Immature natural killer cell (primary cell): ENCODE results near the gene ASIC2. TPM values are rescaled to one million over a fixed set of nuclear protein-coding genes. Genes with fewer than 3 reads are reported as not detected.

Experiments used
- DNase-seq, 3 donors: peaks; one replicate each; pipeline ENCODE4 v3.0.0; 2022; ENCODE audit warnings: mixed read lengths in 1 of 3
- H3K27ac Mint-ChIP-seq, 6 donors: one replicate each; pipeline ENCODE4 v1.8.0; 2020; ENCODE audit warnings: mixed read lengths in 6 of 6, mild to moderate bottlenecking in 5 of 6, inconsistent platforms in 4 of 6, moderate library complexity in 3 of 6
- H3K27me3 Mint-ChIP-seq, 3 donors: one replicate each; pipeline ENCODE4 v1.8.0; 2020 to 2021; ENCODE audit warnings: low read depth in 3 of 3, mild to moderate bottlenecking in 3 of 3, mixed read lengths in 3 of 3, moderate library complexity in 3 of 3, inconsistent platforms in 1 of 3
- H3K36me3 Mint-ChIP-seq, 3 donors: one replicate each; pipeline ENCODE4 v1.8.0; 2020; ENCODE audit warnings: mixed read lengths in 3 of 3, inconsistent platforms in 2 of 3, mild to moderate bottlenecking in 2 of 3
- H3K4me1 Mint-ChIP-seq, 2 donors: one replicate each; pipeline ENCODE4 v1.8.0; 2020; ENCODE audit warnings: inconsistent platforms in 2 of 2, mild to moderate bottlenecking in 2 of 2, mixed read lengths in 2 of 2, moderate library complexity in 1 of 2
- H3K4me3 Mint-ChIP-seq, 5 donors: one replicate each; pipeline ENCODE4 v1.8.0; 2020; ENCODE audit warnings: mild to moderate bottlenecking in 5 of 5, mixed read lengths in 5 of 5, inconsistent platforms in 3 of 5, moderate library complexity in 3 of 5
- H3K9me3 Mint-ChIP-seq, 6 donors: one replicate each; pipeline ENCODE4 v1.8.0; 2020; ENCODE audit warnings: mild to moderate bottlenecking in 6 of 6, mixed read lengths in 6 of 6, inconsistent platforms in 4 of 6, moderate library complexity in 3 of 6
- polyA plus RNA-seq, 3 donors: library from polyadenylated mRNA; unstranded; fragments of 300-500 nt; fragmentation: Illumina TruSeq; gene quantifications; one replicate each; pipeline ENCODE4 v1.2.3, GENCODE V29; 2021

Gene ASIC2
- polyA plus RNA-seq, 3 donors from 2014 or later, result not detected

GRCh38 chr17:33277436-33278100 is 15.5 kb downstream of the ASIC2 start:
- Mint-ChIP-seq H3K4me3 (no peak overlapping the region), H3K36me3 (no peaks in the 10 kb centered on the region)
- no peak for DNase-seq

DNA sequence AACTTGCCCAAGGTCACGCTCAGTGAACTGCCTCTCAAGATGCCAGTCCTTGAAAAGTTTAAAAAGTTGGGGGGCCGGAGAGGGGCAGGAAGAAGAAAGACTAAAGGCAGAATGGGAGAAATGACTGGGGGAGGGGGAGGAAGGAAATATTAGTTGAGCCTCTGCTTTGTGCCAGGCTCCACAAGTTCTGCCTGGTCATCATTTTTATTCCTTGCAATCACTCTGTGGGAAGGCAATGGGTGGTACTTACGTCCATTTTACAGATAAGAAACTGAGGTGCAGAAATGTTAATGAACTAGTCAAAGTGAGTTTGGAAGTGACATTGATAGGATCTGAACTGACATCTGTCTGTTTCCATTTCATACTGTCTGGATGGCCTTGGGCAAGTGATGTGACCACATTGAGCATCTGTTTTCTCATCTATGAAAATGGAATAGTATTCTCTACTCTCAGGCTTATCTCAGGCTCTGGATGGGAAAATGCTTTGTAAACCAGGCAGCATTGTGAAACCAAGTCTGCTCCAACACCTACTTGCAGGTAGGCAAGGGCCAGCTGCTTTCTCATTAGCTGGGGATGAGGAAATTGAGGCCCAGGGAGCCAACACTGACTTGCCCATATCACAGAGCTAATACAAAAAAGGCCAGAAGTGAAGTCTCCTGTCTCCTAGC is 19.2 kb downstream of the ASIC2 start:
- no peak for DNase-seq
- H3K4me1 Mint-ChIP-seq, result no peaks in the 10 kb centered on the region
- no peaks in the 10 kb centered on the region for H3K36me3 Mint-ChIP-seq
- H3K27me3 Mint-ChIP-seq, result peaks cover 0 to 6% (median 4%) of the 10 kb centered on the region in 3 donors
- no peaks in the 10 kb centered on the region for H3K9me3 Mint-ChIP-seq
- no peak overlapping the region for H3K4me3 Mint-ChIP-seq
- H3K27ac Mint-ChIP-seq, result no peak overlapping the region

More at GRCh38 chr17:33277436-33278100, 15.5 kb downstream of the ASIC2 start:
- Mint-ChIP-seq H3K27me3 (peaks cover 2 to 11% (median 4%) of the 10 kb centered on the region in 3 donors), H3K9me3 (no peaks in the 10 kb centered on the region), H3K4me1 (no peaks in the 10 kb centered on the region), H3K27ac (no peak overlapping the region)

DNA sequence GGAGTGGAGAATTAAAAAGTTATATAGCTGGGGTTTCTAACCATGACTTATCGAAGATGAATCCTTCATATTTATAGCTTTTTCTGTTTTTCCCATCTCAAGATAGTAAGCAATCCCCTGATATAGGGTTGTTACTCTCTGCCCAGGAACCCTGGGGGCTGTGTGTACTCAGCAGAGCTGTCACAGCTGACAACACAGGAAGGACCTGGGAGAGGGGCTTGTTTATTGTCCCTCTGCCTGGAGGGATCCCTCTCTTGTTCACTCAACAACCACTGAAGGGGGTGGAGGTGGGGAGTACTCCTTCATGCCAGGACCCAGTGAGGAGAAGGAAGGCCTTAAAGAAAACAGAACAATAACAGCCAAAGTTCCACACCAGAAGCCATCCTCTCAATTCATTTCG is 19.8 kb downstream of the ASIC2 start:
- H3K27me3 Mint-ChIP-seq, result peaks cover 0 to 4% (median 3%) of the 10 kb centered on the region in 3 donors
- no peaks in the 10 kb centered on the region for H3K4me1 Mint-ChIP-seq
- no peaks in the 10 kb centered on the region for H3K9me3 Mint-ChIP-seq
- DNase-seq, result no peak
- no peaks in the 10 kb centered on the region for H3K36me3 Mint-ChIP-seq
- no peak overlapping the region for H3K4me3 Mint-ChIP-seq
- no peak overlapping the region for H3K27ac Mint-ChIP-seq

- Mint-ChIP-seq H3K36me3 (no peaks in the 10 kb centered on the region), H3K4me3 (no peak overlapping the region), H3K27me3 (peaks cover 1 to 4% (median 3%) of the 10 kb centered on the region in 3 donors), H3K9me3 (no peaks in the 10 kb centered on the region), H3K4me1 (no peaks in the 10 kb centered on the region), H3K27ac (no peak overlapping the region)
- DNase-seq, result no peak
Measured at GRCh38 chr17:33272438-33272837, 20.7 kb downstream of the ASIC2 start.

- no peak overlapping the region for H3K27ac Mint-ChIP-seq
- no peaks in the 10 kb centered on the region for H3K36me3 Mint-ChIP-seq
- no peak for DNase-seq
- no peaks in the 10 kb centered on the region for H3K4me1 Mint-ChIP-seq
- no peaks in the 10 kb centered on the region for H3K9me3 Mint-ChIP-seq
- H3K27me3 Mint-ChIP-seq, result peaks cover 0 to 4% (median 3%) of the 10 kb centered on the region in 3 donors
- H3K4me3 Mint-ChIP-seq, result no peak overlapping the region
Measured at GRCh38 chr17:33269337-33270060, 23.6 kb downstream of the ASIC2 start.

DNA sequence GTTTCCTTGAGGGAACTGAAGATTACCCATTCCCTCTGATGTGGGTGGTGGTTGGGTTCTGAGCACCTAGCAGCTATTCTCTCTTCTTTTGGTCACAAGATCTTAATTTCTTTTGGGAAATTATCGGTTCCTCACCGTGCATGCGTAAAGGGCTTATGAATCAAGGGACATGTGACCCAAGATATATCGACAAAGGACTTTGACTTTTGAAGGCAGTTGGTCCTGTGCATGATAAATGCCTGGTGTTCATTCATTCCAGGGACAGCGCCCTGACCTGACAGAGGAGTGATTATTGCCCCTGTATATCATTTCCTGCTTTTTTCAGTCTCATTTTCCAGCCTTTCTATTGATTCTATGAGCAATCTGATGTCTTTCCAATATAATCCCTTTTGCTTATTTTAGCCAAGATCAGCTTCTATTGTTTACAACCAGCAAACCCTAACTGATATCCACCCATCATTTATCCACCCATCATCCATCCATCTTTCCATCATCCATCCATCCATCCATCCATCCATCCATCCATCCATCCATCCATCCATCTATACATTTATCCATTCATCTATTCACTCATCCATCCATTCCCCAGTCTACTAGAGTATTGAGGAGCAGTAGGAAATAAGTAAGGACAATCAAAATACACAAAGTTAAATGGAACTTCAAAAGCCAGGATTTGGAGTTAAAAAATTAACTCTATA is 25.1 kb downstream of the ASIC2 start:
- peaks cover 0 to 4% (median 4%) of the 10 kb centered on the region in 3 donors for H3K27me3 Mint-ChIP-seq
- no peak for DNase-seq
- H3K27ac Mint-ChIP-seq, result no peak overlapping the region
- no peak overlapping the region for H3K4me3 Mint-ChIP-seq
- no peaks in the 10 kb centered on the region for H3K4me1 Mint-ChIP-seq
- no peaks in the 10 kb centered on the region for H3K36me3 Mint-ChIP-seq
- H3K9me3 Mint-ChIP-seq, result no peaks in the 10 kb centered on the region

GRCh38 chr17:33267271-33267790 is 25.8 kb downstream of the ASIC2 start:
- Mint-ChIP-seq H3K4me1 (no peaks in the 10 kb centered on the region), H3K4me3 (no peak overlapping the region), H3K27ac (no peak overlapping the region), H3K27me3 (peaks cover 0 to 6% (median 4%) of the 10 kb centered on the region in 3 donors), H3K9me3 (no peaks in the 10 kb centered on the region), H3K36me3 (no peaks in the 10 kb centered on the region)
- no peak for DNase-seq

DNA sequence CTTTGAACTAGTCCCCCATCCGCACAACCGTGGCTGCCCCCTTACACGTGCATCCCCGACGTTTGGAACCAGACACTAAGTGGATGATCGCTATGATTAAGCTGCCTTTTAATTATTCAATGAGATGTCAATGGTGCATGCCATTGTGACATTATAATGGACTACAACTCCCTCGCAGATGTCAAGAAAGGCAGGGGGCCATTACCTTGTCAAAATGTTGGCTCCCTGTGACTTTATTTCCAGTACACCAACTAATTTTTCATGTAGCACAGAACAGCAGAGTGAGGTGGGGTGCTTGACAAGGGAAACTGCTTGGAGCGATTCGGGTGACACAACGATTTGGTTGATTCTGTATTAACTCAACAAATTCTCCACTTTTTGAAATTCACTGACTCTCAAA is 26.5 kb downstream of the ASIC2 start:
- Mint-ChIP-seq H3K27ac (no peak overlapping the region), H3K27me3 (peaks cover 0 to 6% (median 4%) of the 10 kb centered on the region in 3 donors), H3K9me3 (no peaks in the 10 kb centered on the region), H3K36me3 (no peaks in the 10 kb centered on the region), H3K4me1 (no peaks in the 10 kb centered on the region), H3K4me3 (no peak overlapping the region)
- no peak for DNase-seq

DNA sequence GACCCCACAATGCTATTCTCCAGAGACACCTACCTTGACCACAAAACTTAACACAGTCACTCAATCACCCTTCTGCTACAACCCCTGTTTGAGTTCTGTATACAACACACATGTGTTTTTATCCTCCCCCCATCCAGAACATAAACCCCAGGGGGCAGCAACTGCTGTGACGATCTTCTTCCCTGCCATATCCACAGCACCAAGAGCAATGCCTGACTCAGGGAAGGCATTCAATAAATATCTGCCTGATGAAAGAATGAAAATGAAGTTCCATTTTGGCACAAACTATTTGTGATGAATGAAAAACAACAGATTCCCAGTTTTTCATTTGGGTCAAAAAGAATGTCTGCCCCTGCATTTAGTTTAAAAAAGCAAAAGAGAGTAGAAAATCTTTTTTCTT is 27.0 kb downstream of the ASIC2 start:
- H3K4me3 Mint-ChIP-seq, result no peak overlapping the region

DNA sequence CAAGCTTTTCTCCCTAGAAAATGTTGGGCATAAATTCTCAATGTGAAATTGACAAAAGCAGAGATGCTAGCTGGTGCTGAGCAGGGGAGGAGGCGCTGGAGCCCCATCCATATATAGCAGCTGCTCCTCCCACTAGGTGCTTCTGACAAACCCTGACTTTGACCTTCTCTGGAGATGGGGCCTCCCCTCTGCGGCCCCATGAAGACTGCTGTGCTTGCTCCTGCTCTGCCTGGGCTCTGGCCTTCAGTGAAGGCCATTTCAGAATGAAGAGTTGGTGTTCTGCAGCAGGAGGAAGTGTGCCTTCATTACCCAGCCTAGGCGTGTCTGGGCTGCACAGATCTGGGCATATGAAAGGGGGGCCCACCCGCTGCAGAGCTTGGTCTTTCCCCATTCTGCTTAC is 29.7 kb downstream of the ASIC2 start:
- no peaks in the 10 kb centered on the region for H3K36me3 Mint-ChIP-seq
- no peaks in the 10 kb centered on the region for H3K4me1 Mint-ChIP-seq
- no peak for DNase-seq
- H3K4me3 Mint-ChIP-seq, result no peak overlapping the region
- H3K27me3 Mint-ChIP-seq, result peaks cover 4 to 12% (median 6%) of the 10 kb centered on the region in 3 donors
- H3K27ac Mint-ChIP-seq, result no peak overlapping the region
- H3K9me3 Mint-ChIP-seq, result no peaks in the 10 kb centered on the region

More for the DNA sequence above, 27.0 kb downstream of the ASIC2 start:
- Mint-ChIP-seq H3K9me3 (no peaks in the 10 kb centered on the region), H3K27ac (no peak overlapping the region), H3K27me3 (peaks cover 0 to 6% (median 6%) of the 10 kb centered on the region in 3 donors), H3K4me1 (no peaks in the 10 kb centered on the region), H3K36me3 (no peaks in the 10 kb centered on the region)
- DNase-seq, result no peak

DNA sequence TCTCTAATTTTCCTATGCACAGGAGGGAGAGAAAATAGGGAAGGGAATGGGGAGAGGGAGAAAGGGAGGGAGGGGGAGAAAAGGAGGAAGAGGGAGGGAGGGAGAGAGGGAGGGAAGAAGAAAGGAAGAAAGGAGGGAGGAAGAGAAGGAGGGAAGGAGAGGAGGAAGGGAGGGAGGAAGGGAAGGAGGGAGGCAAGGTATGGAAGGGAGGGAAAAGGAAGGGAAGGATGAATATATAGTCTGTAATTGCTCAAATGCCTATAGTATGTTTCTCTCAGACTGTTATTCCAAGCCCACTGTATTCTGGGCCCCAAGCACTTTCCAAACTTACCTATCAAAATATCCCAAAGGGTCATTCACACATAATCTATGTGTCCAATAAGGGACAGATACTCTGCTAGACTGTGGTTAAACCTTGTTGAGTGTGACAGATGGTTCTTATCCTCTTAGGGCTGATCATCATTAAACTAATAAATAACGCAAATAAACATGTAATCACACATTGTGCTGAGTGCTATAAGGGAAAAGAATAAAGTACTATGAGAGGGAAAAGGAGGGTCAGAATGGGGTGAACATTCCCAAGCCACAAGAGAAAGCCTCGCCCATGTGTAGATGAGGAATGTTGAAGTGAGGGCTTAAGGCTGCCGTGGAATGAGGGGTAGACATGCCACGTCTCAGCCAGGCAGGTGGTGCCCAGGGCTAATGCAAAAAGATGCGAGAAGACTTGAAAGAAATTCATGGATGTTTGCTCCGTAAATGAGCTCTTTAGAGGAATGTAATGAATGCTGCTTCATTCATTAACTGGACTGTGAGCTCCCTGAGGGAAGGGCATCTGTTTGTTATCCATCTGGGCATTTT is 30.6 kb downstream of the ASIC2 start:
- no peaks in the 10 kb centered on the region for H3K9me3 Mint-ChIP-seq
- H3K4me1 Mint-ChIP-seq, result no peaks in the 10 kb centered on the region
- DNase-seq, result no peak
- H3K27ac Mint-ChIP-seq, result no peak overlapping the region
- H3K36me3 Mint-ChIP-seq, result no peaks in the 10 kb centered on the region
- no peak overlapping the region for H3K4me3 Mint-ChIP-seq
- H3K27me3 Mint-ChIP-seq, result peaks cover 4 to 12% (median 6%) of the 10 kb centered on the region in 3 donors

- Mint-ChIP-seq H3K27ac (no peak overlapping the region), H3K4me1 (no peaks in the 10 kb centered on the region), H3K27me3 (peaks cover 3 to 12% (median 6%) of the 10 kb centered on the region in 3 donors), H3K36me3 (no peaks in the 10 kb centered on the region), H3K9me3 (no peaks in the 10 kb centered on the region), H3K4me3 (no peak overlapping the region)
- no peak for DNase-seq
Measured at GRCh38 chr17:33261820-33262219, 31.3 kb downstream of the ASIC2 start.

- no peak for DNase-seq
- no peak overlapping the region for H3K27ac Mint-ChIP-seq
- no peaks in the 10 kb centered on the region for H3K9me3 Mint-ChIP-seq
- no peak overlapping the region for H3K4me3 Mint-ChIP-seq
- H3K36me3 Mint-ChIP-seq, result no peaks in the 10 kb centered on the region
- peaks cover 3 to 12% (median 7%) of the 10 kb centered on the region in 3 donors for H3K27me3 Mint-ChIP-seq
- H3K4me1 Mint-ChIP-seq, result no peaks in the 10 kb centered on the region
Measured at GRCh38 chr17:33260638-33261037, 32.5 kb downstream of the ASIC2 start.
